Effector CD4-positive, alpha-beta T cell (primary cell): ENCODE data around the gene ACTN1.
A peak's percentile ranks its signal among the peaks of the same experiment; 100 is the strongest.

ENCODE experiments used
- DNase-seq: peaks from one replicate; pipeline ENCODE4 v3.0.0-alpha.2; 2020

ACTN1 gene

GRCh38 chr14:68968721-68969120 is 10.4 kb downstream of the ACTN1 start:
- no peak for DNase-seq

DNA sequence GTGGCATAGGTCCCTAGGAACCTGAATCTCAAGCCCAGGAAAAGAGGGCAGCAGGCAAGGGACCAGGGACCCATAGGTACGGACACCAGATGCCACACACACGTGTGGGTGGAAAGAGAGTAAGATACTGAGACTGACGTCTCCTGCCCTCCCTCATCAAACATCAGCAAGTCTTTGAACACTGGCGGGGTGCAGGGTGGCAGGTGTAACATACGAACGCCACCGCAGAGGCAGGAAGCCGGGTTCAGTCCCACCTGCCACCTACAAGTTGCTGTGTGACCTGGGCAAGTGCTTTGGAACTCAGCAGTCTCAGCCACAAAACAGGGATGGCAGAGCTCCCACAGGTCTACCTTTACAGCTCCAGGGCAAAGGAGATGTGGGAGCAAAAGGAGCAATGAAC is 11.1 kb downstream of the ACTN1 start:
- DNase-seq, result peak; percentile 64

GRCh38 chr14:68967459-68967940 is 11.6 kb downstream of the ACTN1 start:
- DNase-seq, result no peak

DNA sequence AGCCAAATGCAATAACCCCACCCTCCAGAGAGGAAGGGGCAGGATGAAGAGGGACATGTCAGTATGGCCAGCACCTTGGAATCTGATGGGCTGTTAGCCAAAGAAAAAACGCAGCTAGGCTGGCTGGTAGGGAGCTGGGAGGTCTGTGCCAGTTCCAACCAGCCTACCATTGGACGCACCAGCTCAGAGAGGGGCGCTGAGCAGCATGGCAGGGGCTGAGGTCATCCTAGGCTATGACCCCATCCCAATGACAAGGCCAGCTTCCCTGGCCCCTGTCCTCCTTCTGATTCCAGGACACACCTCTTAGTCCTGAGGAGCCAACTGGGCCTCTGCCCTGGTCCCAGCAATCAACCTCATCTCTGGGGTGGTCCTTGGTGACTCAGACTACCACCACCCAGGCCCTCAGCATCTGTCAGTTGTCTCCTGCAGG is 12.2 kb downstream of the ACTN1 start:
- DNase-seq, result no peak

- no peak for DNase-seq
Observed at GRCh38 chr14:68965261-68965761, 13.8 kb downstream of the ACTN1 start.

DNA sequence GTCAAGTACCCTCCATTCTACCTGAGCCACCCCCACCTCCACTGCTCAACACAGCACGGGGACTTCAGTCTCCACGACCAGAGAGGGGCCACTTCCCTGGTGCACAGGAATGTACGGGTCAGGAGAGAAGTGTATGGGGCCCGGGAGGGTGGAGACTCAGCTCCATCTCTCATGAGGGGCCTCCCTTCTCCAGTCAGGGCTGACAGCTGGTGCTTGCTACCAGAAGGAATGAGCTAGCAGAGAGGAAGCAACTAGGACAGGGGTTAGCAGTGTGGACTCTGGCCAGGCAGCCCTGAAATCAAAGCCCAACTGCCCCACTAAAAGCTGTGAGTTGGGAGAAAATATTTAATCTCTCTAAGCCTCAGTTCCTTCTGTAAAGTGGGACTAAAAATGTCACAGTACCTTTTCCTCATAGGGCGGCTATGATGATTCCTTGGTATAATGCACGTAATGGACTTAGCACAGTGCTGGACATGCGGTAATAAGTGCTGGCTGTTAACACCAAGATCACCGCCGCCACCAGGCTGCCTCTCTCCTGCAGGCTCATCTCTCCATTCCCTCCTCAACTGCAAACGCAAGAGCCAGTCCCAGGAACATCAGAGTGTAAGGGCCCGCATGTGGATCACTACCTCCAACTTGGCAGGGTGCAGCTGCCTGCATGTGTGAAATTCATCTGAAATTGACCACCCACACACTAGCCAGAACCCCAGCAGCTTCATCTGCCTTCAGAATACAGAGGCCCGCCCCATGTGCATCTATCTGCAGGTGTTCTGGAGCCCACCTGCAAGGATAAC is 14.6 kb downstream of the ACTN1 start:
- DNase-seq, result no peak

GRCh38 chr14:68962681-68963080 is 16.4 kb downstream of the ACTN1 start:
- DNase-seq, result no peak

DNA sequence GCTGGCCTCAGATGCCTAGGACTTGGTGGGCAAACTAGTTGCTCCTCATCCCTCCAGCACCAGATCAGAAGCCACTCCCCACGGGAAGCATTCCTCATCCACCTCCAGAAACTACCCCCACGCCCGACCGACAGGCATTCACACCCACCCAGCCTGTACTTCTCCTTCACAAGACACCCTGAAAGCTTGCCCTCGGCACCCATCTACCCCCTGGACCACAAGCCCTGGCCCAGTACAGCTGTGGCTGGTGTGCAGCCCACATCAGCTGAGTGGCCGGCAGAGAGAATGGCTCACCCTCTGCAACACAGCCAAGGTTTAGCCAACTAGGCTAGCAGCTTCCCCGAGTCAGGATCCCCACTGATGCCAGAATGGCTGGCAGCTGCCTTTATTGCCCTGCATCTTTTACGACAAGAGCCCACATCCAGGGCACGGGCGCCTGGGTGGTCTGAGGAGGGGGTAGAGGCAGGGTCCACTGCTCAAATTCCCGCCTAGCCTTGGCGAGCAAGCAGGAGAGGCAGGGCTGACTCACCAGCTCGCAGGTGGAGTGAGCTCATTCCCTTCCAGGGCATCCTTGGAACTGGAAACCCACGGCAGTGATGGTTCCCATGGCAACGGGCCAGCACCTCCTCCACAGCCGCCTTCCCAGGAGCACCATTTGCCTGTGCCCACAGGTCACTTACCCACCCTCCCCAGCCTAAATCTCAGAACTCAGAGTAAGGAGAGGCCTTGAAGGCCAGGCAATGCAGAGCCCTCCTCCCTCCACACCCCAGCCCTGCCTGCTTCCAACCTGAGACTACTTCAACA is 17.1 kb downstream of the ACTN1 start:
- no peak for DNase-seq

- DNase-seq, result no peak
Observed at GRCh38 chr14:68961361-68961760, 17.7 kb downstream of the ACTN1 start.

DNA sequence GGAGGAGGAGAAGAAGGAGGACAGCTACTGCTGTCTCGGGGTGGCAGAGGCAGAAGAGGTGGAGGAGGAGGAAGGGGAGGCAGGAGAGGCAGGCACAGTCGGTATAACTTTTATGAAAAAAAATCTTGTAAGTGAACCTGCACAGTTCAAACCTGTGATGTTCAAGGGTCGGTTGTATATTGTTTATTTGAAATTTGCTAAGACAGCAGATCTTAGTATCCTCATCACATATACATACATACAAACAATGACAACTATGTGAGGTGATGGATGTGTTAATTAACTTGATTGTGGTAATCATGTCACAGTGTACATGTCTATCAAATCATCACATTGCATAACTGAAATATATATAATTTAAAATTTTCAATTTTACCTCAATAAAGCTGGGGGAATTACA is 19.0 kb downstream of the ACTN1 start:
- DNase-seq, result no peak

DNA sequence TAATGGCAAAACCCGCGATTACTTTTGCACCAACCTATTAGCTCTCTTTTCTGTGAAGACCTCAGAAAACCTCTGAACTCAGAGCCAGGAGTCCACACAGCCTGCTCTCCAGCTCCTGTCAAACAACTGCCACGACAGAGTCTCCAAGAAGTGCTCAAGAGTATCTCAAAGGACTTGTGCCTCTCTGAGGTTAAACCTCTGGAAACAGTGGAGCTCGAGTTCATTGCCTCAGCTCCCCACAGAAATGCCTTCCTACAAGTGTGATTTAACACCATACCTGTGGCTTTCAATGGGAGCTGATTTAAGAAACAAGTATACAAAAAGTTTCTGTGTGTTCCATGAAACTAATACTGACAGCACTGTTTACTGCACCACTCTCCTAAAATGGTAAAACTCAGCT is 20.1 kb downstream of the ACTN1 start:
- no peak for DNase-seq

DNA sequence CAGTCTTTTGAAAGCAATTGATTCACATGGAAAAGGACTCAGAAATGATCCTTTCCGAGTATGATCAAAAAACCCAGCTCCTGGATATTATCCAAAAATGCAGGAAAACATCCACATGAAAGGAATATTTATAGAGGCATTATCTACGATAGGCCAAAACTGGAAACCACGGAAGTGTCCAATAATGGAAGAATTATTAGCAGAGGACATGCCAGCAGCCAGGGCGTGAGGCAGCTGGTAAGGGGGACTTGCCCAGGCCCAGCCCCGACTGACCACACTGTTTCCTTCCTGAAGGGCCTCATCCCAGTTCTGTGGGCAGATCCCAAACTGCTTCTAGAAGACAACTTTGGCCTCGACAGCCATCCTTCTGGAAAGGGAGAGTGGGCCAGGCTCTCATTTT is 20.5 kb downstream of the ACTN1 start:
- DNase-seq, result no peak

DNA sequence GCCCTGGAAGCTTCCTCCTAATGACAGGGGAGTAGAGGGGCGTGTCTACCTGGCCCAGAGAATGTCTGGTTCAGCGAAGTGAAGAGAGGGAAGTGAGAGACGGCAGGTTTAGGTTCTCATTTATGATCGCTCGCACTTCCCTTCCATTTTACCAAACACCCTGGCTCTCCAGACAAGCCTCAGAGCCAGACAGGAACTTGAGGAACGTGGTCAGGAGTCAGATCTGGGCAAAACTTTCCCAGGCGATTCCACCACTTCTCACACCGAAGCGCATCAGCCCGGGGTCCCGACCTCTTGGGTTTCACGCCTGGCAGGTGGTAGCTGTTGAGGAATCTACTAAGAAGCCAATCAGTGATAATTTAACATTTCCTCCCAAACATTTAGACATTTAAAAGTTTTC is 21.3 kb downstream of the ACTN1 start:
- DNase-seq, result no peak

DNA sequence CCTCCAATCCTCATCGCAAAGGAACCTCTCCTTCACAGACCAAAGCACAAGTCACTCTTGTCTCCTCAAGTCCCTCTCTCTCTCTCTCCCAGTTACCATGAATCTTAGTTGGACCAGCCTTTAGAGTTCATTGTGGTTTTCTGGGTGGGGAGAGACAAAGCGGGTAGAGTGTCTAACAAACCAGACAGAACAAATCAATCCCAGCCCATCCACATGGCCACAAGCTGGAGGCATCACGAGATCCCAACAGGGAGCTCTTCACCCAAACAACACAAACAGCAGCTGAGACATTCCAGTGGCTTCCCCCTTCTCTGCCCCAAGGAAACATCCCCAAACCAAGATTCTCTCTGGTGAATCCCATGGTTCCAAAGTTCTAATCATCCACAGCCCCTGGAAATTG is 22.4 kb downstream of the ACTN1 start:
- no peak for DNase-seq

DNA sequence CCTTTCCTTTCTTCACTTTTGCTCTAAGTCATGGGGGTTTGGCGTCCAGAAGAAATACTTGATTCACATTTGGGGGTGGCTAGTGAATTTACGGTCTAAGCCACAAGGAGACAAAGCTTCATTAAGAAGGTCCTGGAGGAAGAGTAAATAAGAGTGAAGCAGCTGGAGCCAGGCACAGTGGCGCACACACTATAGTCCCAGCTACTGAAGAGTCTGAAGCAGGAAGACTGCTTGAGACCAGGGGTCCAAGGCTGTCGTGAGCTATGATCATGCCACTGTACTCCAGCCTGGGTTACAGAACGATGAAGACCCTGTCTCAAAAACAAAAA is 23.3 kb downstream of the ACTN1 start:
- DNase-seq, result no peak

GRCh38 chr14:68955164-68955850 is 23.8 kb downstream of the ACTN1 start:
- no peak for DNase-seq

- no peak for DNase-seq
Observed at GRCh38 chr14:68953196-68953555, 25.9 kb downstream of the ACTN1 start.

GRCh38 chr14:68952531-68953195 is 26.4 kb downstream of the ACTN1 start:
- DNase-seq, result no peak

DNA sequence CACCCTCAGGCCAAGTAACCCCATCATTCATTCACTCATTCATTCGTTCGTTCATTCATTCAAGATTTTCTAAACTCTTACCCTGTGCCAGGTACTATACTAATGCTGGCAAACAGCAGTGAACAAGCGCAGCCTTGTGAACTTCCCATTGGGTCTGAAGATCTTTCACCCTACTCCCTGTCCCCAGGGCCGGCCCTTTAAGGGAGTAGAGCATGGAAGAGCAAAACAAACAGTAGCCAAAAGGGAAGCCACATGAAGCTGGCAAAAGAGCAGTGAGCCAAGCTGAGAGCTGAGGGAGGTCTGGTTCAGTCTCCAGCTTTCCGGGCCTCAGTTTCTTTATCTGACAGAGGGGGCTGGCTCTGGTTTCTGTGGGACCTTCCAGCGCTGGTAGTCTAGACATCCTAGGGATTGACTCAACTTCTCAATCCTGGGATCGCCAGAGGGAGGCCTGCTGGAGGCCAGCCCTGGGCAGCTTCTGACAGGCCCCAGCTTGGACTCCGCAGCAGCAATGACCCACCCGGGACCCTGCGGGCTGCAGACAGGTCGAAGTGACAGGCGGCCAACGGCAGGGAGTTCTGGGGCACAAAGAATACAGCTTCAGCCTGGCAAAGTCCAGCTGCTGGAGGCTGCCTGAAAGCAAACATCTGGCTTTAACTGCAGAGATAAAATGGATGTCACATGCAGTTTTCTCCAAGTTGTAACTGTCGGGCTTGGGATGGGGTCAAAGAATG is 27.1 kb downstream of the ACTN1 start:
- no peak for DNase-seq

GRCh38 chr14:68951035-68951797 is 27.9 kb downstream of the ACTN1 start:
- DNase-seq, result no peak

DNA sequence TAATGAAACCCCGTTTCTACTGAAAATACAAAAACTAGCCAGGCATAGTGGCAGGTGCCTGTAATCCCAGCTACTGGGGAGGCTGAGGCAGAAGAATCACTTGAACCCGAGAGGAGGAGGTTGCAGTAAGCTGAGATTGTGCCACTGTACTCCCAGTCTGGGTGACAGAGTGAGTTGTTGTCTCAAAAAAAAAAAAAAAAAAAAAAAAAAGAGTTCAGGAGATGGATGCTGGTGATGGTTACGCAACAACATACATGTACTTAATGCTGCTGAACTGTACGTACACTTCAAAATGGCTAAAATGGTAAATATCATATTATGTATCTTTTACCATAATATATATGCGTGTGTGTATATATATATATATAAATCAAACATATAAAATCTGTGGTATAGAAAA is 29.0 kb downstream of the ACTN1 start:
- no peak for DNase-seq

DNA sequence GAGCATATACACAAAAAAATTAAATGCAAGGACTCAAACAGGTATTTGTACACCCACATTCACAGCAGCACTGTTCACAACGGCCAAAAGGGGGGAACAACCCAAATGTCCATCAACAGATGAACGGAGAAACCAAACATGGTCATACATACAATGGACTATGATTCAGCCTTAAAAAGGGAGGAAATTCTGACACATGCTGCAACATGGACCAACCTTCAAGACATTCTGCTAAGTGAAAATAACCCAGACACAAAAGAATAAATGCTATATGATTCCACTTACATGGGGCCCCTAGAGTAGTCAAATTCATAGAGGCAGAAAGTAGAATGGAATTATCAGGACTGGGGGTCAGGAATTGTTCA is 29.5 kb downstream of the ACTN1 start:
- DNase-seq, result no peak
